Measurements from ENCODE around the gene DCP1A.

GRCh38 chr3:53253707-53254508 lies 93.4 kb downstream of the DCP1A start:
- no peak for TF ChIP-seq CTCF (IDR thresholded peaks at IDR 0.05; ENCODE audit: poor library complexity)
- no peak for TF ChIP-seq EZH2 (IDR thresholded peaks at IDR 0.05; ENCODE audit: borderline replicate concordance)
